Measurements from ENCODE around the gene GP5. TPM values are rescaled to one million over a fixed set of nuclear protein-coding genes. Genes with fewer than 3 reads are reported as not detected.

GP5 gene
- total and polyA plus RNA-seq, 4 donors: 0.03 to 3.3 (median 0.16) TPM

- TF ChIP-seq CTCF (IDR thresholded peaks at IDR 0.05; ENCODE audit: low read depth, low read length, missing input control): no peak
- no peak for TF ChIP-seq TAF1 (conservative IDR thresholded peaks at IDR 0.05)
- no peak for TF ChIP-seq GABPA (IDR thresholded peaks at IDR 0.05 in 1 of 2, conservative IDR thresholded peaks at IDR 0.05 in 1 of 2)
- no peak for TF ChIP-seq SP1 (IDR thresholded peaks at IDR 0.05)
These were observed 22.9 kb downstream of the GP5 start (continued) for GRCh38 chr3:194376241-194376560.

- Histone ChIP-seq H3K36me3 (ENCODE audit: control insufficient read depth in 4 of 4, insufficient read depth in 3 of 4, low read depth in 1 of 4, low read length in 3 of 4) (no peaks in the 10 kb centered on the region), H3K27ac (ENCODE audit: low read depth in 1 of 2, low read length in 2 of 2) (no peak overlapping the region), H3K4me3 (ENCODE audit: low read depth in 1 of 3, low read length in 3 of 3) (no peak overlapping the region), H3K4me1 (ENCODE audit: control insufficient read depth in 4 of 4, insufficient read depth in 4 of 4, low read length in 3 of 4) (no peaks in the 10 kb centered on the region), H3K27me3 (ENCODE audit: control insufficient read depth in 4 of 4, insufficient read depth in 4 of 4, low read length in 3 of 4) (peaks cover 0 to 2% (median 0%) of the 10 kb centered on the region in 4 donors), H3K9me3 (ENCODE audit: control insufficient read depth in 4 of 4, low read length in 3 of 4) (no peaks in the 10 kb centered on the region), H3K9ac (ENCODE audit: low read depth in 1 of 2, low read length in 2 of 2) (no peak overlapping the region)
- 54% methylated on average over 15 of the region's 15 CpGs for WGBS
- no peak for DNase-seq (ENCODE audit: low spot score)
- TF ChIP-seq FOXA1 (IDR thresholded peaks at IDR 0.05): no peak
- no peak for TF ChIP-seq GABPA (IDR thresholded peaks at IDR 0.05 in 1 of 2, conservative IDR thresholded peaks at IDR 0.05 in 1 of 2)
- no peak for TF ChIP-seq SP1 (IDR thresholded peaks at IDR 0.05)
- TF ChIP-seq EGR1 (IDR thresholded peaks at IDR 0.05; ENCODE audit: low read depth in 2 of 2): no peak
- no peak for TF ChIP-seq MAX (IDR thresholded peaks at IDR 0.05)
These were observed 23.4 kb downstream of the GP5 start for GRCh38 chr3:194375473-194376240.

GRCh38 chr3:194374935-194375334 lies 24.1 kb downstream of the GP5 start:
- Histone ChIP-seq H3K27ac (ENCODE audit: low read depth in 1 of 2, low read length in 2 of 2) (no peak overlapping the region), H3K9ac (ENCODE audit: low read depth in 1 of 2, low read length in 2 of 2) (no peak overlapping the region), H3K9me3 (ENCODE audit: control insufficient read depth in 4 of 4, low read length in 3 of 4) (no peaks in the 10 kb centered on the region), H3K4me1 (ENCODE audit: control insufficient read depth in 4 of 4, insufficient read depth in 4 of 4, low read length in 3 of 4) (no peaks in the 10 kb centered on the region), H3K27me3 (ENCODE audit: control insufficient read depth in 4 of 4, insufficient read depth in 4 of 4, low read length in 3 of 4) (peaks cover 0 to 2% (median 0%) of the 10 kb centered on the region in 4 donors), H3K36me3 (ENCODE audit: control insufficient read depth in 4 of 4, insufficient read depth in 3 of 4, low read depth in 1 of 4, low read length in 3 of 4) (no peaks in the 10 kb centered on the region), H3K4me3 (ENCODE audit: low read depth in 1 of 3, low read length in 3 of 3) (no peak overlapping the region)
- no peak for DNase-seq (ENCODE audit: low spot score)
- TF ChIP-seq NR2F2 (IDR thresholded peaks at IDR 0.05): no peak
- no peak for TF ChIP-seq SP1 (IDR thresholded peaks at IDR 0.05)
- no peak for TF ChIP-seq FOXA2 (IDR thresholded peaks at IDR 0.05)
- TF ChIP-seq CTCF (IDR thresholded peaks at IDR 0.05; ENCODE audit: low read depth, low read length, missing input control): no peak
- no peak for TF ChIP-seq YY1 (IDR thresholded peaks at IDR 0.05)
- TF ChIP-seq GABPA (IDR thresholded peaks at IDR 0.05 in 1 of 2, conservative IDR thresholded peaks at IDR 0.05 in 1 of 2): no peak
- no peak for TF ChIP-seq ZBTB33 (IDR thresholded peaks at IDR 0.05)
- TF ChIP-seq TAF1 (conservative IDR thresholded peaks at IDR 0.05): no peak
- no peak for TF ChIP-seq REST (IDR thresholded peaks at IDR 0.05)
- no peak for TF ChIP-seq EGR1 (IDR thresholded peaks at IDR 0.05; ENCODE audit: low read depth in 2 of 2)
- TF ChIP-seq RXRA (IDR thresholded peaks at IDR 0.05): no peak
- TF ChIP-seq ATF3 (IDR thresholded peaks at IDR 0.05): no peak
- no peak for TF ChIP-seq HNF4G (IDR thresholded peaks at IDR 0.05)
- no peak for TF ChIP-seq JUND (IDR thresholded peaks at IDR 0.05)
- no peak for TF ChIP-seq FOXA1 (IDR thresholded peaks at IDR 0.05)
- TF ChIP-seq RAD21 (IDR thresholded peaks at IDR 0.05): no peak
- no peak for TF ChIP-seq HNF4A (conservative IDR thresholded peaks at IDR 0.05)
- no peak for TF ChIP-seq MAX (IDR thresholded peaks at IDR 0.05)
- 92% methylated on average over 10 of the region's 10 CpGs for WGBS

All from liver (tissue), 9 donors.